Ishikawa (cell line): ENCODE data around the gene P2RX6.

Experiments used
- CEBPB ChIP-seq: IDR thresholded peaks from 2 replicates; pipeline ENCODE4 v1.6.1; 2012
- CREB1 ChIP-seq: IDR thresholded peaks from 2 replicates; pipeline ENCODE4 v1.6.1; 2012; ENCODE audit warnings: low read depth
- EGR1 ChIP-seq: IDR thresholded peaks from 2 replicates; pipeline ENCODE4 v1.6.1; 2012
- EP300 ChIP-seq: IDR thresholded peaks from 2 replicates; pipeline ENCODE4 v1.6.1; 2012; ENCODE audit warnings: borderline replicate concordance
- FOXM1 ChIP-seq: IDR thresholded peaks from 2 replicates; pipeline ENCODE4 v1.6.1; 2012; ENCODE audit warnings: low read depth, borderline replicate concordance
- NFIC ChIP-seq: IDR thresholded peaks from 2 replicates; pipeline ENCODE4 v1.6.1; 2012
- RAD21 ChIP-seq: IDR thresholded peaks from 2 replicates; pipeline ENCODE4 v1.6.1; 2012; ENCODE audit warnings: low read depth
- TAF1 ChIP-seq: IDR thresholded peaks from 2 replicates; pipeline ENCODE4 v1.6.1; 2012; ENCODE audit warnings: low read depth, mild to moderate bottlenecking
- TCF12 ChIP-seq: IDR thresholded peaks from 2 replicates; pipeline ENCODE4 v1.6.1; 2012; ENCODE audit warnings: low read depth
- TEAD4 ChIP-seq: IDR thresholded peaks from 2 replicates; pipeline ENCODE4 v1.6.1; 2012
- YY1 ChIP-seq: IDR thresholded peaks from 2 replicates; pipeline ENCODE4 v1.6.1; 2012; ENCODE audit warnings: low read depth
- ZBTB7A ChIP-seq: IDR thresholded peaks from 2 replicates; pipeline ENCODE4 v1.6.1; 2012; ENCODE audit warnings: low read depth
- TF ChIP-seq, protein P1 (sequence below): IDR thresholded peaks from 2 replicates; pipeline ENCODE4 v1.6.1; 2012
- TF ChIP-seq, protein P2 (sequence below): IDR thresholded peaks from 2 replicates; pipeline ENCODE4 v1.6.1; 2012
- TF ChIP-seq, protein P3 (sequence below): IDR thresholded peaks from 2 replicates; pipeline ENCODE4 v1.6.1; 2012; ENCODE audit warnings: low read depth, mild to moderate bottlenecking

Gene P2RX6

GRCh38 chr22:20993304-20994127 is 21.4 kb upstream of the P2RX6 start:
- no peak for TF ChIP-seq RAD21
- no peak for TF ChIP-seq TAF1
- no peak for TF ChIP-seq TEAD4
- TF ChIP-seq, protein P1, sequence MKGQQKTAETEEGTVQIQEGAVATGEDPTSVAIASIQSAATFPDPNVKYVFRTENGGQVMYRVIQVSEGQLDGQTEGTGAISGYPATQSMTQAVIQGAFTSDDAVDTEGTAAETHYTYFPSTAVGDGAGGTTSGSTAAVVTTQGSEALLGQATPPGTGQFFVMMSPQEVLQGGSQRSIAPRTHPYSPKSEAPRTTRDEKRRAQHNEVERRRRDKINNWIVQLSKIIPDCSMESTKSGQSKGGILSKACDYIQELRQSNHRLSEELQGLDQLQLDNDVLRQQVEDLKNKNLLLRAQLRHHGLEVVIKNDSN: no peak
- TF ChIP-seq, protein P2, sequence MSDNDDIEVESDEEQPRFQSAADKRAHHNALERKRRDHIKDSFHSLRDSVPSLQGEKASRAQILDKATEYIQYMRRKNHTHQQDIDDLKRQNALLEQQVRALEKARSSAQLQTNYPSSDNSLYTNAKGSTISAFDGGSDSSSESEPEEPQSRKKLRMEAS: no peak
- TF ChIP-seq, protein P3, sequence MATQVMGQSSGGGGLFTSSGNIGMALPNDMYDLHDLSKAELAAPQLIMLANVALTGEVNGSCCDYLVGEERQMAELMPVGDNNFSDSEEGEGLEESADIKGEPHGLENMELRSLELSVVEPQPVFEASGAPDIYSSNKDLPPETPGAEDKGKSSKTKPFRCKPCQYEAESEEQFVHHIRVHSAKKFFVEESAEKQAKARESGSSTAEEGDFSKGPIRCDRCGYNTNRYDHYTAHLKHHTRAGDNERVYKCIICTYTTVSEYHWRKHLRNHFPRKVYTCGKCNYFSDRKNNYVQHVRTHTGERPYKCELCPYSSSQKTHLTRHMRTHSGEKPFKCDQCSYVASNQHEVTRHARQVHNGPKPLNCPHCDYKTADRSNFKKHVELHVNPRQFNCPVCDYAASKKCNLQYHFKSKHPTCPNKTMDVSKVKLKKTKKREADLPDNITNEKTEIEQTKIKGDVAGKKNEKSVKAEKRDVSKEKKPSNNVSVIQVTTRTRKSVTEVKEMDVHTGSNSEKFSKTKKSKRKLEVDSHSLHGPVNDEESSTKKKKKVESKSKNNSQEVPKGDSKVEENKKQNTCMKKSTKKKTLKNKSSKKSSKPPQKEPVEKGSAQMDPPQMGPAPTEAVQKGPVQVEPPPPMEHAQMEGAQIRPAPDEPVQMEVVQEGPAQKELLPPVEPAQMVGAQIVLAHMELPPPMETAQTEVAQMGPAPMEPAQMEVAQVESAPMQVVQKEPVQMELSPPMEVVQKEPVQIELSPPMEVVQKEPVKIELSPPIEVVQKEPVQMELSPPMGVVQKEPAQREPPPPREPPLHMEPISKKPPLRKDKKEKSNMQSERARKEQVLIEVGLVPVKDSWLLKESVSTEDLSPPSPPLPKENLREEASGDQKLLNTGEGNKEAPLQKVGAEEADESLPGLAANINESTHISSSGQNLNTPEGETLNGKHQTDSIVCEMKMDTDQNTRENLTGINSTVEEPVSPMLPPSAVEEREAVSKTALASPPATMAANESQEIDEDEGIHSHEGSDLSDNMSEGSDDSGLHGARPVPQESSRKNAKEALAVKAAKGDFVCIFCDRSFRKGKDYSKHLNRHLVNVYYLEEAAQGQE: no peak
- no peak for TF ChIP-seq YY1
- no peak for TF ChIP-seq CREB1

GRCh38 chr22:20994128-20994901 is 20.6 kb upstream of the P2RX6 start:
- TF ChIP-seq ZBTB7A: no peak
- TF ChIP-seq YY1: no peak
- TF ChIP-seq, protein P3: no peak
- no peak for TF ChIP-seq NFIC
- TF ChIP-seq EGR1: no peak
- no peak for TF ChIP-seq TEAD4
- no peak for TF ChIP-seq TCF12
- no peak for TF ChIP-seq CEBPB
- no peak for TF ChIP-seq EP300
- TF ChIP-seq, protein P1: no peak
- TF ChIP-seq, protein P2: no peak
- TF ChIP-seq RAD21: no peak
- TF ChIP-seq CREB1: no peak
- TF ChIP-seq FOXM1: no peak

GRCh38 chr22:20994902-20995241 is 20.1 kb upstream of the P2RX6 start:
- TF ChIP-seq TCF12: no peak
- TF ChIP-seq, protein P2: no peak
- no peak for TF ChIP-seq CREB1
- no peak for TF ChIP-seq NFIC
- TF ChIP-seq TEAD4: no peak
- no peak for TF ChIP-seq TAF1
- TF ChIP-seq, protein P1: no peak
- TF ChIP-seq YY1: no peak
- no peak for TF ChIP-seq CEBPB

- TF ChIP-seq EGR1: no peak
- TF ChIP-seq TEAD4: no peak
- TF ChIP-seq NFIC: no peak
- TF ChIP-seq CEBPB: no peak
- TF ChIP-seq RAD21: no peak
- TF ChIP-seq CREB1: no peak
- no peak for TF ChIP-seq EP300
- TF ChIP-seq FOXM1: no peak
- TF ChIP-seq ZBTB7A: no peak
- TF ChIP-seq, protein P3: no peak
- TF ChIP-seq TAF1: no peak
These were observed 19.5 kb upstream of the P2RX6 start for GRCh38 chr22:20995329-20996030.
